Ovary (tissue), 9 donors: Measurements from ENCODE around the gene LMO7. TPM values are rescaled to one million over a fixed set of nuclear protein-coding genes. Genes with fewer than 3 reads are reported as not detected.
"Not testable (repeated sequence)": the region's sequence is repeated elsewhere in the genome, so short reads cannot be mapped to it uniquely, and the experiment has no call there.

Experiments
- DNase-seq, 5 donors: peaks; one replicate each; pipeline ENCODE4 v3.0.0-alpha.2; 2019 to 2020
- H3K27ac ChIP-seq, 2 donors: fragments of 200-600 bp; one replicate each; pipeline versions ENCODE4 v1.5.1 to v1.8.0; 2019 to 2022
- H3K27me3 ChIP-seq: fragments of 200-600 bp; one replicate; pipeline ENCODE4 v1.8.0; 2022
- H3K36me3 ChIP-seq: fragments of 200-600 bp; sonication (generic); one replicate; pipeline ENCODE4 v1.5.1; 2019
- H3K4me1 ChIP-seq: one replicate; pipeline ENCODE4 v1.8.1; 2013; ENCODE audit warnings: mild to moderate bottlenecking, moderate library complexity; ENCODE audit not compliant: insufficient read depth
- H3K4me3 ChIP-seq: fragments of 200-600 bp; sonication (generic); one replicate; pipeline ENCODE4 v1.5.1; 2017
- H3K9me3 ChIP-seq, 2 donors: fragments of 200-600 bp in 1 of 2; sonication (generic) in 1 of 2; one replicate each; pipeline versions ENCODE4 v1.5.1 to v1.8.1; 2013 to 2019; ENCODE audit warnings: mild to moderate bottlenecking in 1 of 2, moderate library complexity in 1 of 2
- EP300 ChIP-seq: sonication (generic); formaldehyde crosslinking; IDR thresholded peaks from one replicate; pipeline ENCODE4 v1.6.1; 2017; ENCODE audit warnings: antibody characterized with exemption
- POLR2A ChIP-seq: fragments of 450-650 bp; IDR thresholded peaks from one replicate; pipeline ENCODE4 v1.6.1; 2017; ENCODE audit warnings: antibody characterized with exemption, mild to moderate bottlenecking, moderate library complexity
- WGBS, 3 donors: extraction: QIAGEN DNeasy Blood & Tissue Kit in 1 of 3; methylation state at CpG; one replicate each; pipeline versions ENCODE4 v1.1.5 to v1.1.7; 2013 to 2017; 5-methylcytosine and 5-hydroxymethylcytosine counted together
- intact Hi-C, 4 donors: fragments of 100-400 bp; cut with DNase I; formaldehyde crosslinking; loops; one replicate each; pipeline versions ENCODE4 v1.11.0 to v1.15.1; 2022 to 2023
- polyA plus RNA-seq, 2 donors: library from polyadenylated mRNA; stranded (reverse); fragments of 200-250 nt in 1 of 2; fragments of 350-450 nt in 1 of 2; fragmentation: Illumina TruSeq in 1 of 2; extraction: RNeasy Lipid Tissue Mini Kit (QIAGEN cat#74804) in 1 of 2; gene quantifications; one replicate each; pipeline ENCODE4 v1.2.3, GENCODE V29; 2013 to 2014
- total RNA-seq, 7 donors: library from RNA; depleted of rRNA in 2 of 7; stranded (reverse); fragments of >200 nt in 2 of 7; fragmentation: NEBNext Ultra II Directional in 3 of 7; extraction: Animal tissue kit (Norgen Biotek cat#: 25700) in 3 of 7; gene quantifications; one replicate each; pipeline versions ENCODE4 v1.1.0 to v1.2.4, GENCODE V29; 2016 to 2023
- TF ChIP-seq, protein P1 (sequence below), 3 donors: fragments of 450-650 bp in 2 of 3; fragments of 200-600 bp in 1 of 3; IDR thresholded peaks; one replicate each; pipeline versions ENCODE4 v1.5.1 to v1.8.0; 2016 to 2022; ENCODE audit warnings: antibody characterized with exemption in 3 of 3, mild to moderate bottlenecking in 1 of 3
- donor health status: DM: no; HTN: no; CAD: no; lungs with moderate emphysema.
- donor health status: DM: no; HTN: no; CAD: no.
- donor health status: Bipolar disorder and iron deficiency.
- donor health status: DM: yes; HTN: yes; CAD: no.
- donor health status: DM: no; HTN: no; CAD: no.
- donor health status: DM: yes; HTN: yes; CAD: no.

Gene LMO7
- total and polyA plus RNA-seq, 9 donors: 9.6 to 60.7 (median 20.1) TPM

DNA sequence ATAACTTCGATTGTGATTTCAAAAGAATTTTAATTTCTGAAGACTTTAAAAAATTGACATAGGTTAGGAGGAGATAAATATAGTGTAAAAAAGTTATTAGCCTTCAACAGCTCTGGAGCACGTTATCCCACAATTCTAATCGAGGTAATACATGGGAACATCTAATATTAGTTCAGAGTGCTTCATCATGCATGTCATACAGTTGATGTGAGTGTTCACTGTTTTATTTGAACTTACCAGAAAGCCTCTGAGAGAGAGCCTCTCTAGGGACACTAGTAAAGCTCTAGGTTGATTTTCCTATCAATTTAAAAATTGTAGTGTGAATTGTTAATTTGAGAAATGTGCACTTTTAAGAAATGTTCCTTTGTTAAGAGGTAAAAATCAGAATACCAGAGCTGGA lies 140.4 kb downstream of the LMO7 start:
- Histone ChIP-seq H3K27me3 (no peaks in the 10 kb centered on the region), H3K27ac (no peak overlapping the region), H3K36me3 (no peaks in the 10 kb centered on the region), H3K9me3 (no peaks in the 10 kb centered on the region), H3K4me3 (no peak overlapping the region), H3K4me1 (no peaks in the 10 kb centered on the region)
- no peak for DNase-seq
- TF ChIP-seq, protein P1, sequence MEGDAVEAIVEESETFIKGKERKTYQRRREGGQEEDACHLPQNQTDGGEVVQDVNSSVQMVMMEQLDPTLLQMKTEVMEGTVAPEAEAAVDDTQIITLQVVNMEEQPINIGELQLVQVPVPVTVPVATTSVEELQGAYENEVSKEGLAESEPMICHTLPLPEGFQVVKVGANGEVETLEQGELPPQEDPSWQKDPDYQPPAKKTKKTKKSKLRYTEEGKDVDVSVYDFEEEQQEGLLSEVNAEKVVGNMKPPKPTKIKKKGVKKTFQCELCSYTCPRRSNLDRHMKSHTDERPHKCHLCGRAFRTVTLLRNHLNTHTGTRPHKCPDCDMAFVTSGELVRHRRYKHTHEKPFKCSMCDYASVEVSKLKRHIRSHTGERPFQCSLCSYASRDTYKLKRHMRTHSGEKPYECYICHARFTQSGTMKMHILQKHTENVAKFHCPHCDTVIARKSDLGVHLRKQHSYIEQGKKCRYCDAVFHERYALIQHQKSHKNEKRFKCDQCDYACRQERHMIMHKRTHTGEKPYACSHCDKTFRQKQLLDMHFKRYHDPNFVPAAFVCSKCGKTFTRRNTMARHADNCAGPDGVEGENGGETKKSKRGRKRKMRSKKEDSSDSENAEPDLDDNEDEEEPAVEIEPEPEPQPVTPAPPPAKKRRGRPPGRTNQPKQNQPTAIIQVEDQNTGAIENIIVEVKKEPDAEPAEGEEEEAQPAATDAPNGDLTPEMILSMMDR (IDR thresholded peaks at IDR 0.05): no peak
- TF ChIP-seq POLR2A (no peak), EP300 (no peak)
- intact Hi-C loops: no loop called here
- 87 to 96% (median 91%) methylated on average over 3 of the region's 3 CpGs for WGBS, 3 donors

DNA sequence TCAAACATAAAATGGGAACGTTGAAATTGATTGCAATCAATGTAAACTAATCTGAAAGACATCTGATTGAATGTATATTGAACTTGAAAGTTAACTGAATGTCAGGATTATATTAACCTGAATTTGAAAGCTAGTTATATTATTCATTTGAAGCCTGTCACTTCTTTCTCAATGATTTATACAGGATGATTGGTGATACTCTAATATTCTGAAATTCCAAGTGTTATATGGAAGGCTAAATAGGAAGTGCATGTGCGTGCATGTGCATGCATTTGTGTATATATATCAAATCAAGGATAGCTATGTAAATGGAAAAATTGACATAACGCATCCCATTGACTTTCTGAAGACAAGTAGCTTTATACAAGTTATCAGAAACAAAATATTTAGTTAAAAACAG lies 143.3 kb downstream of the LMO7 start:
- Histone ChIP-seq H3K4me1 (peaks cover 2% of the 10 kb centered on the region), H3K9me3 (no peaks in the 10 kb centered on the region), H3K36me3 (no peaks in the 10 kb centered on the region), H3K27me3 (no peaks in the 10 kb centered on the region), H3K4me3 (no peak overlapping the region), H3K27ac (no peak overlapping the region)
- DNase-seq: no peak
- intact Hi-C loops: no loop called here
- WGBS, 3 donors: 94 to 96% (median 96%) methylated on average over 3 of the region's 3 CpGs
- TF ChIP-seq, protein P1 (IDR thresholded peaks at IDR 0.05): no peak
- no peak for TF ChIP-seq POLR2A

DNA sequence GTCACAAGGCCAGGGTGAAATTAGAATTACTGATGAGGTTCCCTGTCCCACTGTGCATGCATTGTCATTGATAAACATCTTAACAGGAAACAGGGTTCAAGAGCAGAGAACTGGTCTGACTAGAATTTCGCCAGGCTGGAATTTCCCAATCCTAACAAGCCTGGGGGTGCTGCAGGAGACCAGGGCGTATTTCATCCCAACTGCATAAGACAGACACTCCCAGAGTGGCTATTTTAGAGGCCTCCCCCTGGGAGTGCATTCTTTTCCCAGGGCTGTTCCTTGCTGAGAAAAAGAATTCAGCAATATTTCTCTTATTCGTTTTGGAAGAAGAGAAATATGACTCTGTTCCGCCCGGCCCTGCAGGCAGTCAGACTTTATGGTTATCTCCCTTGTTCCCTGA lies 144.0 kb downstream of the LMO7 start:
- H3K27ac ChIP-seq, DNase-seq, H3K4me3 ChIP-seq, H3K36me3 ChIP-seq, intact Hi-C loops, H3K27me3 ChIP-seq, H3K4me1 ChIP-seq, H3K9me3 ChIP-seq: not testable (repeated sequence)
- WGBS, 3 donors: 93 to 95% (median 94%) methylated on average over 5 of the region's 5 CpGs

DNA sequence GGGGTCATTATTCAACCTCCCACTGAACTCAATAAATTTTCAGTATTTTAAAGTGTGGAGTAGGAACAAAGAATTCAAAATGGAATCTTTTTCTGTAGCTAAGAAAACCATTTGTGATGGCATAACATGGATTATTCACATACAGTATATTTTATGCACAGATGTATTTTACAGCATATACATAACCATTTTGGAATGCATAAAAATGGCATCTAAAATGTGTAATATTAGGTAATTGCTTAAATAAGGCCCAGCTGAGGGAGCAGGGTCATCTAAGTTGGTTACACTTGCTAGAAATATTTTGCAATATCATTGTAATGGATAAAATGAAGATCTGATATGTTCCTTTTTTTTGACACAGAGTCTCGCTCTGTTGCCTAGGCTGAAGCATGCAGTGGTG lies 146.9 kb downstream of the LMO7 start:
- no peak for TF ChIP-seq EP300
- TF ChIP-seq POLR2A: no peak
- TF ChIP-seq, protein P1 (IDR thresholded peaks at IDR 0.05): no peak
- intact Hi-C loops: no loop called here
- no peak for DNase-seq
- no peak overlapping the region for H3K4me3 ChIP-seq
- H3K27me3 ChIP-seq: no peaks in the 10 kb centered on the region
- H3K9me3 ChIP-seq: no peaks in the 10 kb centered on the region
- peaks cover 4% of the 10 kb centered on the region for H3K4me1 ChIP-seq
- no peaks in the 10 kb centered on the region for H3K36me3 ChIP-seq
- H3K27ac ChIP-seq: no peak overlapping the region
- 0 to 53% (median 39%) methylated on average over 1 of the region's 1 CpG for WGBS, 3 donors

DNA sequence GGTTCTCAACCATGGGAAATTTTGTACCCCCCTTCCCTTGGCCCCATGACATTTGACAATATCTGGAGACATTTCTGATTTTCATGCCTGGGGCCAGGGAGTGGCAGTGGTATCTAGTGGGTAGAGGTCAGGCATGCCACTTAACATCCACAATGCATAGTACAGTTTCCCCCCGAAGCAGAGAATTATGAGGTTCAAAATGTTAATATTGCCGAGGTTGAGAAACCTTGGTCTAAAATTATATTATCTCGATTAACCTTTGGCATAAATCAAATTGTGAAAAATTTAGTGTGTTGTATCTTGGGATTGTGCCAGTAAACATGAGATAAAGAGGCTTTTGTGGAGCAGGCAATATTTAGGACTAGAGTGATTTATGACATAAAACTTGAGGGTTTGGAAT lies 147.9 kb downstream of the LMO7 start:
- Histone ChIP-seq H3K4me3 (no peak overlapping the region), H3K4me1 (peaks cover 10% of the 10 kb centered on the region), H3K9me3 (no peaks in the 10 kb centered on the region), H3K27me3 (no peaks in the 10 kb centered on the region), H3K36me3 (no peaks in the 10 kb centered on the region), H3K27ac (no peak overlapping the region)
- intact Hi-C loops: no loop called here
- DNase-seq: no peak
- 37 to 50% (median 39%) methylated on average over 3 of the region's 3 CpGs for WGBS, 3 donors
- TF ChIP-seq EP300: no peak
- TF ChIP-seq POLR2A: no peak
- TF ChIP-seq, protein P1 (IDR thresholded peaks at IDR 0.05): no peak
